ENCODE data around the gene CD47.

Gene CD47

GRCh38 chr3:108125550-108126071 lies 34.8 kb upstream of the CD47 start:
- no peaks in the 10 kb centered on the region for H3K27me3 ChIP-seq (ENCODE audit: insufficient read depth, poor library complexity, severe bottlenecking)
- DNase-seq (ENCODE audit: low read depth in 1 of 2, low spot score in 1 of 2): peak; percentile 70 to 91
- TF ChIP-seq CTCF (IDR thresholded peaks at IDR 0.05; ENCODE audit: insufficient read depth, low read length): no peak
- peak; percentile 98 for TF ChIP-seq POLR2AphosphoS5 (IDR thresholded peaks at IDR 0.05; ENCODE audit: low read depth)
- TF ChIP-seq SPI1 (IDR thresholded peaks at IDR 0.05; ENCODE audit: borderline replicate concordance, low read depth): peak; percentile 92
- TF ChIP-seq REST (IDR thresholded peaks at IDR 0.05; ENCODE audit: insufficient replicate concordance, low read depth): no peak
- H3K4me3 ChIP-seq (replicated peaks; ENCODE audit: insufficient read depth, low read length): peak overlapping the region; percentile 20
- H3K27ac ChIP-seq (replicated peaks): peak overlapping the region; percentile 99

- Histone ChIP-seq H3K27me3 (ENCODE audit: insufficient read depth, poor library complexity, severe bottlenecking) (no peaks in the 10 kb centered on the region), H3K4me3 (replicated peaks; ENCODE audit: insufficient read depth, low read length) (peak overlapping the region; percentile 0; the same call in 1 of the 2 replicates), H3K27ac (replicated peaks) (peak overlapping the region; percentile 99)
- TF ChIP-seq SPI1 (IDR thresholded peaks at IDR 0.05; ENCODE audit: borderline replicate concordance, low read depth): no peak
- DNase-seq (ENCODE audit: low read depth in 1 of 2, low spot score in 1 of 2): no peak
Observed at GRCh38 chr3:108125153-108125543, 34.3 kb upstream of the CD47 start.

GRCh38 chr3:108124337-108125152 lies 33.7 kb upstream of the CD47 start:
- H3K27me3 ChIP-seq (ENCODE audit: insufficient read depth, poor library complexity, severe bottlenecking): no peaks in the 10 kb centered on the region
- H3K27ac ChIP-seq (replicated peaks): peak overlapping the region; percentile 99
- DNase-seq (ENCODE audit: low read depth in 1 of 2, low spot score in 1 of 2): peak; percentile 57 to 80
- TF ChIP-seq CTCF (IDR thresholded peaks at IDR 0.05; ENCODE audit: insufficient read depth, low read length) (no peak), REST (IDR thresholded peaks at IDR 0.05; ENCODE audit: insufficient replicate concordance, low read depth) (peak; percentile 63), POLR2AphosphoS5 (IDR thresholded peaks at IDR 0.05; ENCODE audit: low read depth) (peak; percentile 80), SPI1 (IDR thresholded peaks at IDR 0.05; ENCODE audit: borderline replicate concordance, low read depth) (peak; percentile 98), GABPA (IDR thresholded peaks at IDR 0.05; ENCODE audit: low read depth) (no peak)
- peak overlapping the region; percentile 0; the same call in 1 of the 2 replicates for H3K4me3 ChIP-seq (replicated peaks; ENCODE audit: insufficient read depth, low read length)

- H3K27ac ChIP-seq (replicated peaks): peak overlapping the region; percentile 99
- no peak for DNase-seq (ENCODE audit: low read depth in 1 of 2, low spot score in 1 of 2)
- TF ChIP-seq POLR2AphosphoS5 (IDR thresholded peaks at IDR 0.05; ENCODE audit: low read depth): no peak
- no peaks in the 10 kb centered on the region for H3K27me3 ChIP-seq (ENCODE audit: insufficient read depth, poor library complexity, severe bottlenecking)
- H3K4me3 ChIP-seq (replicated peaks; ENCODE audit: insufficient read depth, low read length): no peak overlapping the region
Observed at GRCh38 chr3:108123326-108123725, 32.5 kb upstream of the CD47 start.

Measured in HL-60 (cell line).